Measurements from ENCODE around the gene RRAD. TPM values are rescaled to one million over a fixed set of nuclear protein-coding genes. Genes with fewer than 3 reads are reported as not detected.
"Not testable (repeated sequence)": the region's sequence is repeated elsewhere in the genome, so short reads cannot be mapped to it uniquely, and the experiment has no call there.

RRAD gene
- total RNA-seq, 2 donors from 2014 or later, result 173 to 266 TPM

- Histone ChIP-seq H3K4me3 (no peak overlapping the region), H3K27me3 (no peaks in the 10 kb centered on the region), H3K27ac (peak overlapping the region; percentile 90 to 96), H3K4me1 (peaks cover 0 to 67% of the 10 kb centered on the region in 2 donors), H3K9me3 (no peaks in the 10 kb centered on the region), H3K36me3 (no peaks in the 10 kb centered on the region)
- no peak for DNase-seq (ENCODE audit: low spot score)
- TF ChIP-seq, protein P1, sequence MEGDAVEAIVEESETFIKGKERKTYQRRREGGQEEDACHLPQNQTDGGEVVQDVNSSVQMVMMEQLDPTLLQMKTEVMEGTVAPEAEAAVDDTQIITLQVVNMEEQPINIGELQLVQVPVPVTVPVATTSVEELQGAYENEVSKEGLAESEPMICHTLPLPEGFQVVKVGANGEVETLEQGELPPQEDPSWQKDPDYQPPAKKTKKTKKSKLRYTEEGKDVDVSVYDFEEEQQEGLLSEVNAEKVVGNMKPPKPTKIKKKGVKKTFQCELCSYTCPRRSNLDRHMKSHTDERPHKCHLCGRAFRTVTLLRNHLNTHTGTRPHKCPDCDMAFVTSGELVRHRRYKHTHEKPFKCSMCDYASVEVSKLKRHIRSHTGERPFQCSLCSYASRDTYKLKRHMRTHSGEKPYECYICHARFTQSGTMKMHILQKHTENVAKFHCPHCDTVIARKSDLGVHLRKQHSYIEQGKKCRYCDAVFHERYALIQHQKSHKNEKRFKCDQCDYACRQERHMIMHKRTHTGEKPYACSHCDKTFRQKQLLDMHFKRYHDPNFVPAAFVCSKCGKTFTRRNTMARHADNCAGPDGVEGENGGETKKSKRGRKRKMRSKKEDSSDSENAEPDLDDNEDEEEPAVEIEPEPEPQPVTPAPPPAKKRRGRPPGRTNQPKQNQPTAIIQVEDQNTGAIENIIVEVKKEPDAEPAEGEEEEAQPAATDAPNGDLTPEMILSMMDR (IDR thresholded peaks at IDR 0.05), result no peak
Measured at GRCh38 chr16:66900721-66901441, 24.5 kb downstream of the RRAD start.

GRCh38 chr16:66899945-66900710, 25.2 kb downstream of the RRAD start:
- H3K9me3 ChIP-seq, result no peaks in the 10 kb centered on the region
- H3K36me3 ChIP-seq, result no peaks in the 10 kb centered on the region
- no peaks in the 10 kb centered on the region for H3K27me3 ChIP-seq
- peak; percentile 88 for DNase-seq (ENCODE audit: low spot score)
- H3K4me3 ChIP-seq, result no peak overlapping the region
- H3K4me1 ChIP-seq, result peaks cover 0 to 63% of the 10 kb centered on the region in 2 donors
- H3K27ac ChIP-seq, result peak overlapping the region; percentile 90 to 96
- TF ChIP-seq, protein P1 (IDR thresholded peaks at IDR 0.05), result no peak

DNA sequence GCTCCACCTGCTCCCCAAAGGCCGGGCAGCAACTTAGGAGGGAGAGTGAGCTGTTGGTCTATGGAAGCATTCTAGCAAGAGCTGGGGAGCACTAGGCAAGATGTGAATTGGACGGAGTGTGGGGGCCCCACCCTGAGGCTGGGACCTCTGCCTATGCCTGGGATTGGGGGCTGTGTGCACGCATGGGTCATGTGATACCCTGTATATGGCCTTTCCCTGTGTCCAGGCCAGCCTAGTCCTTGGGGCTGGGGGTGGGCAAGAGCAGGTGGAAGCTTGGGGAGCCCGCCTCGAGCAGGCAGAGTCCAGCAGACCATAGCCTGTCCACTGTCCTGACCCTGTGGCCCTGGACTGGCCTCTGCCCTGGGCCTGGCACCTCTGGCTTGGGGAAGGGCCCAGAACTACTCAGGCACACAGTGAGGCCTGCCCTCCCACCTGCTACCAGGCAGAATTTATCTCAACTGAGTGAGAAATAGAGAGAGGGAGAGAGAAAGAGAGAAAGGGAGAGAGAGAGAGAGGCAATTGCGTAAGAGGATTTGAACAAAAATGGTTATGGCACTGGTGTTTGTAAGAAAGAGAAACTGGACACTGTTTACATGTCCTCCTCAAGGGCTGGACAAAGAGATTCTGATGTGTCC, 25.9 kb downstream of the RRAD start:
- Histone ChIP-seq H3K27me3 (no peaks in the 10 kb centered on the region), H3K4me1 (peaks cover 0 to 56% of the 10 kb centered on the region in 2 donors), H3K27ac (peak overlapping the region; percentile 90 to 96), H3K4me3 (no peak overlapping the region), H3K36me3 (no peaks in the 10 kb centered on the region), H3K9me3 (no peaks in the 10 kb centered on the region)
- no peak for DNase-seq (ENCODE audit: low spot score)
- TF ChIP-seq, protein P1 (IDR thresholded peaks at IDR 0.05), result no peak

- Histone ChIP-seq H3K4me3 (no peak overlapping the region), H3K9me3 (no peaks in the 10 kb centered on the region), H3K36me3 (no peaks in the 10 kb centered on the region), H3K27me3 (no peaks in the 10 kb centered on the region), H3K27ac (peak overlapping the region; percentile 90 to 96), H3K4me1 (peaks cover 0 to 51% of the 10 kb centered on the region in 2 donors)
- DNase-seq (ENCODE audit: low spot score), result no peak
- TF ChIP-seq, protein P1 (IDR thresholded peaks at IDR 0.05), result no peak
Measured at GRCh38 chr16:66898933-66899309, 26.4 kb downstream of the RRAD start.

DNA sequence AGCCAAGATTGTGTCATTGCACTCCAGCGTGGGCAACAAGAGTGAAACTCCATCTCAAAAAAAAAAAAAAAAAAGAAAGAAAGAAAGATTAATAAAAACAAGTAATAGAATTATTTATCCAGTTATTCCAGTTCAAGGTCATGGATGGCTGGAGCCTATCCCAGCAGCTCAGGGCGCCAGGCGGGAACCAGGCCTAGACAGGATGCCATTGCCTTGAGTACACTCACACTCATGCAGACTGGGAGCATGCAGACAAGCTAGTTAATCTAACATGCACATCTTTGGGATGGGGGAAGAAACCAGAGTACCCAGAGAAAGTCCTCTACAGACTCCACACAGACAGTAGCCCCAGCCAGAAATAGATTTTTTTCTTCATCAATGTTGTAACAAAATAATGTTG, 27.1 kb downstream of the RRAD start:
- Histone ChIP-seq H3K27ac (peak overlapping the region; percentile 90 to 96), H3K4me1 (peaks cover 0 to 49% of the 10 kb centered on the region in 2 donors), H3K36me3 (no peaks in the 10 kb centered on the region), H3K27me3 (no peaks in the 10 kb centered on the region), H3K4me3 (no peak overlapping the region), H3K9me3 (no peaks in the 10 kb centered on the region)
- no peak for DNase-seq (ENCODE audit: low spot score)
- TF ChIP-seq, protein P1 (IDR thresholded peaks at IDR 0.05), result no peak

DNA sequence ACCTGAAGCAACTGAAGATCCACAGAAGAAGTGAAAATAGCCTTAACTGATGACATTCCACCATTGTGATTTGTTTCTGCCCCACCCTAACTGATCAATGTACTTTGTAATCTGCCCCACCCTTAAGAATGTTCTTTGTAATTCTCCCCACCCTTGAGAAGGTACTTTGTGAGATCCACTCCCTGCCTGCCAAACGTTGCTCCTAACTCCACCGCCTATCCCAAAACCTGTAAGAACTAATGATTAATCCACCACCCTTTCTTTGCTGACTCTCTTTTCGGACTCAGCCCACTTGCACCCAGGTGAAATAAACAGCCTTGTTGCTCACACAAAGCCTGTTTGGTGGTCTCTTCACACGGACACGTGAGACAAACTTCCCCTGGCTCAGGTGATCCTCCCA, 28.7 kb downstream of the RRAD start:
- not testable (repeated sequence) for H3K4me3 ChIP-seq

More for the DNA sequence above, 28.7 kb downstream of the RRAD start:
- peaks cover 0 to 38% of the 10 kb centered on the region in 2 donors for H3K4me1 ChIP-seq
- H3K27me3 ChIP-seq; H3K9me3 ChIP-seq; H3K27ac ChIP-seq; DNase-seq (ENCODE audit: low spot score); H3K36me3 ChIP-seq: not testable (repeated sequence)
